G401 (cell line): ENCODE measurements around the gene MARCOL. TPM values are rescaled to one million over a fixed set of nuclear protein-coding genes. Genes with fewer than 3 reads are reported as not detected.

Source experiments
- DNase-seq: peaks from one replicate; pipeline ENCODE4 v3.0.0-alpha.2; 2015; ENCODE audit warnings: low spot score
- in situ Hi-C: cut with HindIII; loops from 2 replicates; pipeline ENCODE4 v1.10.0; 2016; ENCODE audit warnings: low sequenced_read_pairs, mixed read lengths
- total RNA-seq: library from RNA; depleted of rRNA; stranded (reverse); fragments of >200 nt; shearing (Covaris generic); gene quantifications from 2 replicates; pipeline ENCODE4 v1.2.3, GENCODE V29; 2014; rRNA removed

The MARCOL gene
- total RNA-seq, result not detected in 2 replicates

GRCh38 chr5:148238418-148238794 lies at the start of gene MARCOL:
Gene MARCOL, plus strand, starts transcription at chr5:148238525. Its CDS starts 73 bp downstream, at chr5:148238598.
- in situ Hi-C loops, result no loop called here
- DNase-seq, result no peak

GRCh38 chr5:148191010-148191409 lies 47.3 kb upstream of the MARCOL start:
- in situ Hi-C loops, result no loop called here
- no peak for DNase-seq

GRCh38 chr5:148193202-148193601 lies 45.1 kb upstream of the MARCOL start:
- DNase-seq, result no peak
- in situ Hi-C loops, result no loop called here

- no peak for DNase-seq
- in situ Hi-C loops, result no loop called here
Observed at GRCh38 chr5:148201151-148201550, 37.2 kb upstream of the MARCOL start.

- in situ Hi-C loops, result no loop called here
Observed at GRCh38 chr5:148202531-148203203, 35.7 kb upstream of the MARCOL start, which contains the start of gene SPINK6. Gene SPINK6, plus strand, starts transcription at chr5:148203042. Its CDS starts 55 bp downstream, at chr5:148203097.

GRCh38 chr5:148205044-148205806 lies 33.1 kb upstream of the MARCOL start:
- in situ Hi-C loops, result no loop called here
- no peak for DNase-seq

More at GRCh38 chr5:148202531-148203203, 35.7 kb upstream of the MARCOL start, which contains the start of gene SPINK6:
- DNase-seq, result no peak

- in situ Hi-C loops, result no loop called here
Observed at GRCh38 chr5:148205865-148206264, 32.5 kb upstream of the MARCOL start.

GRCh38 chr5:148206620-148207019 lies 31.7 kb upstream of the MARCOL start:
- in situ Hi-C loops, result no loop called here
- DNase-seq, result no peak

More at GRCh38 chr5:148205865-148206264, 32.5 kb upstream of the MARCOL start:
- no peak for DNase-seq

GRCh38 chr5:148208226-148208625 lies 30.1 kb upstream of the MARCOL start:
- no peak for DNase-seq
- in situ Hi-C loops, result no loop called here

GRCh38 chr5:148209151-148209770 lies 29.1 kb upstream of the MARCOL start:
- DNase-seq, result no peak
- in situ Hi-C loops, result no loop called here

GRCh38 chr5:148214665-148215185 lies 23.6 kb upstream of the MARCOL start:
- in situ Hi-C loops, result no loop called here

GRCh38 chr5:148221508-148221907 lies 16.8 kb upstream of the MARCOL start:
- in situ Hi-C loops, result no loop called here

More at GRCh38 chr5:148214665-148215185, 23.6 kb upstream of the MARCOL start:
- no peak for DNase-seq

GRCh38 chr5:148224117-148224742 lies 14.1 kb upstream of the MARCOL start:
- DNase-seq, result no peak
- in situ Hi-C loops, result no loop called here

More at GRCh38 chr5:148221508-148221907, 16.8 kb upstream of the MARCOL start:
- DNase-seq, result no peak

- in situ Hi-C loops, result no loop called here
- no peak for DNase-seq
Observed at GRCh38 chr5:148228392-148228984, 9.8 kb upstream of the MARCOL start.

GRCh38 chr5:148229840-148230239 lies 8.5 kb upstream of the MARCOL start:
- in situ Hi-C loops, result no loop called here
- no peak for DNase-seq

GRCh38 chr5:148230240-148230639 lies 8.1 kb upstream of the MARCOL start:
- in situ Hi-C loops, result no loop called here

GRCh38 chr5:148237785-148238417 lies 424 bp upstream of the MARCOL start:
- in situ Hi-C loops, result no loop called here
- DNase-seq, result no peak

More at GRCh38 chr5:148230240-148230639, 8.1 kb upstream of the MARCOL start:
- DNase-seq, result no peak

GRCh38 chr5:148248894-148249293 lies 10.6 kb downstream of the MARCOL start:
- in situ Hi-C loops, result no loop called here
- no peak for DNase-seq
